NCI-H82 (cell line): ENCODE measurements around the gene IFI35.
A peak's percentile ranks its signal among the peaks of the same experiment; 100 is the strongest.
"Not testable (repeated sequence)": the region's sequence is repeated elsewhere in the genome, so short reads cannot be mapped to it uniquely, and the experiment has no call there.

ENCODE experiments used
- DNase-seq: peaks from one replicate; lab custom pipeline; 2025; lab: John Stamatoyannopoulos, UW

IFI35 gene

GRCh38 chr17:43024407-43025289 lies 18.1 kb downstream of the IFI35 start, which contains the start of gene RND2:
TSS of gene RND2 (plus strand) at chr17:43025231. CDS start at chr17:43025348, 117 bp downstream.
- peak; percentile 96 for DNase-seq

GRCh38 chr17:43025290-43025657 lies 18.7 kb downstream of the IFI35 start:
- peak; percentile 79 for DNase-seq

- peak; percentile 55 for DNase-seq
These were observed 19.4 kb downstream of the IFI35 start for GRCh38 chr17:43025766-43026537.

- no peak for DNase-seq
These were observed 20.0 kb downstream of the IFI35 start for GRCh38 chr17:43026595-43026994.

DNA sequence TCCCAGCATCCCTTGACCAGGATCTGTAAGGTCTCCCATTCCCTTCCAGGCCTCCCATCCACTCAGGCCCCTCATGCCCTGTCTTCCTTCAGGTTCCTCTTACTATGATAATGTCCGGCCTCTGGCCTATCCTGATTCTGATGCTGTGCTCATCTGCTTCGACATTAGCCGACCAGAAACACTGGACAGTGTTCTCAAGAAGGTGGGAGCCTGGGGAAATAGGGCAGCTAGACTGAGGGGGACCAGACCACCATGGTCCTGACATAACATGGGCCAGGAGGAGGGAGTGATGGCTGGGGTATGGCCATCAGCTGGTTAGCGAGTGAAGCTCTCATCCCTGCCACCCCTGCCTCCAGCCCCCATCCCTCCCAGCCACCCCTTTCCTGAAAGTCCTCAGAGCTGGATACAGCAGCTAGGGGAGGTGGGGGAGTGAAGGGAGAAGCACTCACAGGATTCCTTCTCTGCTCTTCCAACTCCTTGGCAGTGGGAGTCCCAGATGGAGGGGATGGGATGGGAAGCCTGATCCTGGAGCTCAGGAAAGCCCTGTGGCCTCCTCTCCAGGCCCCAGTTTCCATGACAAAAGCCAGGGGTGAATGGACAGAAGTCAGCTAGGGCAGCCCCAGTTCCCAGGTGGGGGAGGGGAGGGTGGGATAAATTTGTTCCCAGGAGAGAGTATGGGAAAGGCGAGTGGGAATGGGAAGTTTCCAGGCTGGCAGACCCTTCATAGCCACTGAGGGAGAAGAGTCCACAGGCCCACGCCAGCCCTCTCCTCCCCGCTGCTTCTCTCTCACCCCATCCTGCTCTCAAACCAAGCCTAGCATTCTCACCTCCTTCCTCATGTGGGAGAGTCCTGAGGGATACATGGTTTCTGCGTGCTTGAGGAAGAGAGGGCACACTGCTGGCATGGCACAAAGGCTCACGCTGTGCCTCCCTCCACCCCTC lies 20.8 kb downstream of the IFI35 start:
- DNase-seq: no peak

- no peak for DNase-seq
These were observed 21.8 kb downstream of the IFI35 start for GRCh38 chr17:43028221-43028861.

DNA sequence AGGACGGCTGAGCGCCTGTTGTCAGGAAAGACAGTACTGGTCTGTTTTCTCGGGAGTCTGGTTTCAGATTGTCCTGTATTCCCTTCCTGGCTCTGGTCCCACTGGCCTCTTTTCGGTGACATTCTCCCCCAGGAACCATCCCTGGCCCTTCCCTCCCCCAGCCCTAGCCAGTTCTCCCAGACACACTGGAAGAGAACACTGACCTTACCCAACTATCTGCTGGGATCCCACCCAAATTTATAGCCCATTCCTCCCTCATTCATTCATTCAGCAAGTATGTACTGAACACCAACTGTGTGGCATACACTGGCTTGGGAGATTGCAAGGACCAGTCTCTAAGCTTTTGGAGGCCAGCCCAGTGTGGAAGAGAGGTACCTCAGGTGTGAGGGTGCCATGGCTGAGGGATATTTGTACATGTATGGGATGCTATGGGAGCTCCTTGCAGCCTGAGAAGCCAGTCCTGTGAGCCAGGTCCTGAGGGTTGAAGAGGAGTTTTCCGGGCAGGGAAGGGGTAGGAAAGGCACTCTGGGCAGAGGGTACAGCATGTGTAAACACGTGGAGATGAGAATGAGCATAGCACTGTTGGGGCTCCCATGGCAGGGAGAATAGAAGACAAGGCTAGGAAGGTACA lies 23.7 kb downstream of the IFI35 start:
- no peak for DNase-seq

- DNase-seq: no peak
These were observed 25.1 kb downstream of the IFI35 start for GRCh38 chr17:43031666-43032065.

DNA sequence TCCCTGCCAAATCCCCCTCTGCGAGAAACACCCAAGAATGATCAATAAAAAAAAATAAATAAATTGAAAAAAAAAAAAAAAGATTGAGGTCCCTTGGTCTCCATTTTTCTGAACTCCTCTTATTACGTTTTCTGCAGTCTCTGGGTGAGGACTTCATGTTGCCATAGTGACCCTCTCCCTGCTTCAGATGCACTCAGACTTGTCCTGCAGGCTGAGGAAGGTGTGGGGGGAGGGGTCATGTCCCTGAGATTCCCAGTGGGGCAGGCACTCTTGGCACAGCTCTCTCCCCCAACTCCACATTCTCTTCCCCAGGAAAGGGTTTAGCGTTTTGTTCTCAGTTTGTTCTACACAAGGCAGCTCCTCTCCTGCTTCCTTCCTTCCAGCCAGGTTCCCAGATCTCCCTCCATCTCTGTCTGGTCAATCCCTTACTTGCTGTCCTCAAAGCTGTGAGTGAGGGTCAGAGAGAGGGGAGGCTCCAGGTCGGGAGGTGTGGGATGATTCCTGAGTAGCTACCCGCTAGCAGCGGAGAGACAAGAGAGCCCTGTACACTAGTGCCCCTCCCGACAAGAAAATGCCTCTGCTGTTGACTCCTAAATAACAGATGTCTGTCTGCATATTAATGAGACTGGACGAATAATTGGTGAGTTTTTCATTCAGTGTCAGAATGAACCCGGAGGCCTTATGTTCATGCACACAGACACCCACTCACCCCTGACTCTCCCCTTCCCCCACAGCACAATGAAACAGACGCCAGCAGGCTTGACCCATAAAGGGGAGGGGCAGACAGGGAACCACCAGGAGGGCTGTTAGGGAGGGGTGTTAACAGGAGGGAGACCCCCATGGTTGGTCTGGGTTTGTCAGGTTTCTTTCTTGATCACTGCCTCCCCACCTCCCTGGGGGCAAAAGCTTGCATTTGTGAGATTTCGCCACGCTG lies 27.6 kb downstream of the IFI35 start:
- peak; percentile 88 for DNase-seq

DNA sequence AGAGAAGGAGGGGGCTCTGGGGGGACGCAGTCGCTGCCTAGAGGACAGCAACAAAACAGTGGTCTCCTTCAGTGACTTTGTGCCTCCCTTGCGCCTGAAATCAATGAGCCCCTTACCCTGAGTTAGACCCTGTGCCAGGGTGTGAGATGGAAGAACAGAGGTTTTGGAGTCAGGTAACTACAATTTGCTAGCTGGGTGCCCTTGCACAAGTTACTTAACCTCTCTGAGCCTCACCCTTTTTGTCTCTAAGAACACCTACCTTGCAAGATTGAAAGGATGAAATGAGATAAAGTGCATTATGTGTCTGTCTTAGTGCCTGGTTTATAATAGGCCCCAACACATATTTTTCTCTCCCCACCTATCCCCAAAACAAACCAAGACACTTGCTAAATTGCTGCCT lies 28.3 kb downstream of the IFI35 start:
- DNase-seq: no peak

- no peak for DNase-seq
These were observed 33.1 kb downstream of the IFI35 start for GRCh38 chr17:43039646-43040045.

DNA sequence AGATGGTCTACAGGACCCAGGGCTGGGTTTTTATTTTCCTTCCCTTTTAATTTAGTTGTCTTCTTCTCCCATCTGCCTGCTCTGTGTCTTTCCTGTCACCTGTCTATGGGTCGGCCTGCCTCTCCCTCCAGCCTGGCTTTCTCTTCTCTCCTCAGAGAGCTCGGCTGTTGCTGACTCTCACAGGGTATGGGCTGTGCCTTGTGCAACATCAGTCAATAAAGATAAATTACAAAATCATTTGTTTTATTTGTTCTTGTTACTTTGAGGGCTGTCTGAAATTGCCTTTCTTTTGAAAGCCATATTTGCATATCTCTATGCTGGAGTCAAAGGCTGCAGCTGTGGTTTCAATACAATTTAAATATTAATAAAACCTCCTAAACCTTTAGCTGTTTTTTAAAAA lies 34.1 kb downstream of the IFI35 start:
- DNase-seq: no peak

DNA sequence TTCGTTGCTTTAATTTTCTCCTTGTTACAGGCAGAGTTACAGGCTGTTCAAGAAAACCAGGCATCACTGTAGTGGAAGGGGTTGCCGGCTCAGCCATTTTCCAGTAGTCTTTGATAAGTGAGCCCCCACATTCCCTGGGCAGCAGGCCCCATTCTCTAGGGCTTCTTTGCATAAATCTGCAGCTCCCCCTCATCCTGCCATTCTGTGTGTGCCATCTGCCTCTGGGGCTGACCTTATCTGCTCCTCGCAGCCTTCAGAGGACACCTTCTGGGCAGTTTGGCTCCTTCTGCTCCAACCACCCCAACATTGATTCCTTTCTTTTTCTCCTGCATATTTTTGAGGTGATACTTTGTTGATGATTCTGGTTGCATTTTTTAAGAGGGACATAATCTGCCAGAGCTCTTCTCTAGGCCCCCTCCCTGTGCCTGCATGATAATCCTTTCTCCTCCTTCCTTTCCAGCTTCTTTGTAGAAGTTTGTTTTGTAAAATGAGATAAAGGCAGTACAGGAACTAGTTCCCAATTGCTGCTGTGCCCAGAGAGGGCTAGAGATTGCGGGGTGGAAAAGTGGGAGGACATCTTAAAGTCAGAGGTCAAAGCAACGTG lies 35.5 kb downstream of the IFI35 start:
- DNase-seq: peak; percentile 75

DNA sequence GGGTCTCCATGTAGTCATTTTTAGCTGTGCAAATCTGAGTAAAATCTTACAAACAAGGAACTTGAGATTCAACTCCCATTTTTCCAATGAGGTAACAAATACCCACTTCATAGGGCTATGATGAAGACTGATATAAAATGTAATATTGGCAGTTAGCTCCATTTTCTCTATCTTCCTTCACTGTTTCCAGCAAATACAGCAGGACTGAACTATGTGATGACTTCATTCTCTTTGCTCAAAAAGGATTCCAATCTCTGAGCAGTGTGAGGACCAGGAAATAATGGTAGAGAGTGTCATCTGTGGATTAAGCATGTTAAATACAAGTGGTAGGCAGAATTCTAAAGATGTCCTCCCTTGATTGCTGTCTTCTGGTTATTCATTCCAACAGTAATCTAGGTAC lies 36.7 kb downstream of the IFI35 start:
- no peak for DNase-seq

- no peak for DNase-seq
These were observed 37.4 kb downstream of the IFI35 start for GRCh38 chr17:43044024-43044423.

- no peak for DNase-seq
These were observed 45.4 kb downstream of the IFI35 start for GRCh38 chr17:43051969-43052368.

- not testable (repeated sequence) for DNase-seq
These were observed 46.4 kb downstream of the IFI35 start for GRCh38 chr17:43053008-43053407.

DNA sequence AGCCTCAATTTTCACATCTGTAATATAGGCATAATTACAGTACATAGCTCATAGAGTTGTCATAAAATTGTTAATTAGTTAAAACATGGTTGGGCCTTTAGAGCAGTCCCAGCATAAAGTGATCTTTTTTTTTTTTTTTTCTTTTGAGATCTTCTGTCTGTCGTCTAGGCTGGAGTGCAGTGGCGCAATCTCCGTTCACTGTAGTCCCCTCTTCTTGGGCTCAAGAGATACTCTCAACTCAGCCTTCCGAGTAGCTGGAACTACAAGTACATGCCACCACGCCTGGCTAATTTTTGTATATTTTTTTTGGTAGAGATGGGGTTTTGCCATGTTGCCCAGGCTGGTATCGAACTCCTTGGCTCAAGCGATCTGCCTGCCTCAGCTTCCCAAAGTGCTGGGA lies 49.5 kb downstream of the IFI35 start:
- no peak for DNase-seq

DNA sequence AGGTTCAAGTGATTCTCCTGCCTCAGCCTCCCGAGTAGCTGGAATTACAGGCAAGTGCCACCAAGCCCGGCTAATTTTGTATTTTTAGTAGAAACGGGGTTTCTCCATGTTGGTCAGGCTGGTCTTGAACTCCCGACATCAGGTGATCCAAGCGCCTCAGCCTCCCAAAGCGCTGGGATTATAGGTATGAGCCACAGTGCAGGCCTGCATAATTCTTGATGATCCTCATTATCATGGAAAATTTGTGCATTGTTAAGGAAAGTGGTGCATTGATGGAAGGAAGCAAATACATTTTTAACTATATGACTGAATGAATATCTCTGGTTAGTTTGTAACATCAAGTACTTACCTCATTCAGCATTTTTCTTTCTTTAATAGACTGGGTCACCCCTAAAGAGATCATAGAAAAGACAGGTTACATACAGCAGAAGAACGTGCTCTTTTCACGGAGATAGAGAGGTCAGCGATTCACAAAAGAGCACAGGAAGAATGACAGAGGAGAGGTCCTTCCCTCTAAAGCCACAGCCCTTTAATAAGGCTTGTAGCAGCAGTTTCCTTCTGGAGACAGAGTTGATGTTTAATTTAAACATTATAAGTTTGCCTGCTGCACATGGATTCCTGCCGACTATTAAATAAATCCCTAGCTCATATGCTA lies 56.5 kb downstream of the IFI35 start:
- no peak for DNase-seq
